Neural progenitor cell (in vitro differentiated cells): ENCODE measurements around the gene KLHL6. TPM values are rescaled to one million over a fixed set of nuclear protein-coding genes. Genes with fewer than 3 reads are reported as not detected.

Experiments
- DNase-seq: peaks from one replicate; pipeline ENCODE4 v3.0.0-alpha.2; 2016; ENCODE audit warnings: low spot score
- H2AFZ ChIP-seq: fragments of 200-600 bp; sonication (generic); replicated peaks from 2 replicates; pipeline ENCODE4 v1.6.1; 2016; ENCODE audit warnings: antibody characterized with exemption
- H3F3A ChIP-seq: fragments of 200-600 bp; sonication (generic); 2 replicates; pipeline ENCODE4 v1.6.1; 2016; ENCODE audit warnings: antibody characterized with exemption, low read depth
- H3K27ac ChIP-seq: fragments of 200-600 bp; sonication (generic); 2 replicates; pipeline ENCODE4 v1.5.1; 2016; ENCODE audit warnings: mild to moderate bottlenecking
- H3K27me3 ChIP-seq: fragments of 200-600 bp; sonication (generic); 2 replicates; pipeline ENCODE4 v1.6.1; 2016; ENCODE audit warnings: mild to moderate bottlenecking, moderate library complexity
- H3K36me3 ChIP-seq: fragments of 200-600 bp; sonication (generic); 2 replicates; pipeline ENCODE4 v1.5.1; 2016
- H3K4me1 ChIP-seq: fragments of 200-600 bp; sonication (generic); 2 replicates; pipeline ENCODE4 v1.6.1; 2016; ENCODE audit warnings: mixed run types
- H3K4me2 ChIP-seq: fragments of 200-600 bp; sonication (generic); 2 replicates; pipeline ENCODE4 v1.6.1; 2016
- H3K4me3 ChIP-seq: fragments of 200-600 bp; sonication (generic); 2 replicates; pipeline ENCODE4 v1.5.1; 2016
- H3K79me2 ChIP-seq: fragments of 200-600 bp; sonication (generic); 2 replicates; pipeline ENCODE4 v1.6.1; 2016; ENCODE audit warnings: low read depth
- H3K9ac ChIP-seq: fragments of 200-600 bp; sonication (generic); 2 replicates; pipeline ENCODE4 v1.6.1; 2016
- H3K9me3 ChIP-seq: fragments of 200-600 bp; sonication (generic); 2 replicates; pipeline ENCODE4 v1.5.1; 2016; ENCODE audit warnings: low read depth
- H4K20me1 ChIP-seq: fragments of 200-600 bp; sonication (generic); 2 replicates; pipeline ENCODE4 v1.6.1; 2016; ENCODE audit warnings: low read depth
- H3K27ac Mint-ChIP-seq: 3 replicates; pipeline ENCODE4 v1.8.0; 2021; ENCODE audit warnings: mixed read lengths
- H3K27me3 Mint-ChIP-seq: 2 replicates; pipeline ENCODE4 v1.8.0; 2022; ENCODE audit warnings: low read depth, mild to moderate bottlenecking, inconsistent platforms, moderate library complexity, mixed read lengths; ENCODE audit not compliant: insufficient read depth
- H3K36me3 Mint-ChIP-seq: 3 replicates; pipeline ENCODE4 v1.8.0; 2021; ENCODE audit warnings: mixed read lengths
- H3K4me1 Mint-ChIP-seq: 3 replicates; pipeline ENCODE4 v1.8.0; 2021; ENCODE audit warnings: mixed read lengths
- H3K4me3 Mint-ChIP-seq: 3 replicates; pipeline ENCODE4 v1.8.0; 2021; ENCODE audit warnings: mild to moderate bottlenecking, moderate library complexity, mixed read lengths
- H3K9me3 Mint-ChIP-seq: 3 replicates; pipeline ENCODE4 v1.8.0; 2020; ENCODE audit warnings: mixed read lengths
- CTCF ChIP-seq: fragments of 200-600 bp; sonication (generic); IDR thresholded peaks from 2 replicates; pipeline ENCODE4 v1.5.1; 2017; ENCODE audit warnings: antibody characterized with exemption, mild to moderate bottlenecking
- EZH2 ChIP-seq: fragments of 200-600 bp; sonication (generic); IDR thresholded peaks from 2 replicates; pipeline ENCODE4 v1.6.1; 2017; ENCODE audit warnings: antibody characterized with exemption, mild to moderate bottlenecking, moderate library complexity
- EZH2phosphoT487 ChIP-seq: fragments of 200-600 bp; sonication (generic); IDR thresholded peaks from 2 replicates; pipeline ENCODE4 v1.6.1; 2017; ENCODE audit warnings: antibody characterized with exemption
- total RNA-seq: library from RNA; depleted of rRNA; stranded (reverse); fragments of >200 nt; gene quantifications from 2 replicates; pipeline ENCODE4 v1.2.3, GENCODE V29; 2015; ENCODE audit warnings: low replicate concordance

Gene KLHL6
- total RNA-seq, 1 donor from 2014 or later: 0.09 TPM

GRCh38 chr3:183553334-183554026, 2.0 kb downstream of the KLHL6 start:
- no peaks in the 10 kb centered on the region for H3K79me2 ChIP-seq
- H3K4me1 ChIP-seq: no peaks in the 10 kb centered on the region
- H3K9ac ChIP-seq: no peak overlapping the region
- H3K4me3 ChIP-seq: no peak overlapping the region
- peaks cover 2% of the 10 kb centered on the region for H3K27me3 Mint-ChIP-seq
- H3K27ac Mint-ChIP-seq: no peak overlapping the region
- peak overlapping the region; percentile 30 for H2AFZ ChIP-seq
- peaks cover 3% of the 10 kb centered on the region for H3K4me1 Mint-ChIP-seq
- TF ChIP-seq EZH2phosphoT487 (no peak), EZH2 (no peak)
- no peaks in the 10 kb centered on the region for H4K20me1 ChIP-seq
- H3F3A ChIP-seq: peaks cover 5% of the 10 kb centered on the region
- H3K36me3 ChIP-seq: no peaks in the 10 kb centered on the region
- no peak overlapping the region for H3K27ac ChIP-seq
- no peak overlapping the region for H3K4me3 Mint-ChIP-seq
- H3K9me3 Mint-ChIP-seq: no peaks in the 10 kb centered on the region
- no peaks in the 10 kb centered on the region for H3K36me3 Mint-ChIP-seq
- no peak overlapping the region for H3K4me2 ChIP-seq
- DNase-seq: no peak
- H3K9me3 ChIP-seq: no peaks in the 10 kb centered on the region
- no peaks in the 10 kb centered on the region for H3K27me3 ChIP-seq

GRCh38 chr3:183551930-183552329, 3.6 kb downstream of the KLHL6 start:
- H2AFZ ChIP-seq: no peak overlapping the region
- TF ChIP-seq EZH2phosphoT487 (no peak), EZH2 (no peak)
- no peaks in the 10 kb centered on the region for H3K36me3 ChIP-seq
- Mint-ChIP-seq H3K27me3 (peaks cover 2% of the 10 kb centered on the region), H3K27ac (no peak overlapping the region), H3K4me3 (no peak overlapping the region), H3K4me1 (peaks cover 17% of the 10 kb centered on the region), H3K9me3 (no peaks in the 10 kb centered on the region), H3K36me3 (no peaks in the 10 kb centered on the region)
- no peak for DNase-seq
- peaks cover 4% of the 10 kb centered on the region for H3K4me1 ChIP-seq
- H3K27me3 ChIP-seq: no peaks in the 10 kb centered on the region
- H3K27ac ChIP-seq: no peak overlapping the region
- no peaks in the 10 kb centered on the region for H3K79me2 ChIP-seq
- H3K9me3 ChIP-seq: no peaks in the 10 kb centered on the region
- H3K9ac ChIP-seq: no peak overlapping the region
- no peaks in the 10 kb centered on the region for H4K20me1 ChIP-seq
- no peak overlapping the region for H3K4me3 ChIP-seq
- H3F3A ChIP-seq: peaks cover 12% of the 10 kb centered on the region
- H3K4me2 ChIP-seq: no peak overlapping the region

GRCh38 chr3:183548262-183548769, 7.2 kb downstream of the KLHL6 start:
- H3K4me1 Mint-ChIP-seq: peaks cover 36% of the 10 kb centered on the region
- Histone ChIP-seq H3K4me2 (peak overlapping the region; percentile 17), H3K27me3 (no peaks in the 10 kb centered on the region), H3K36me3 (no peaks in the 10 kb centered on the region), H3F3A (peaks cover 20% of the 10 kb centered on the region), H4K20me1 (no peaks in the 10 kb centered on the region), H2AFZ (no peak overlapping the region), H3K27ac (no peak overlapping the region), H3K4me3 (no peak overlapping the region), H3K4me1 (peaks cover 15% of the 10 kb centered on the region), H3K79me2 (no peaks in the 10 kb centered on the region), H3K9ac (no peak overlapping the region), H3K9me3 (no peaks in the 10 kb centered on the region)
- TF ChIP-seq EZH2 (no peak), EZH2phosphoT487 (no peak), CTCF (no peak)
- H3K27me3 Mint-ChIP-seq: peaks cover 4% of the 10 kb centered on the region
- no peaks in the 10 kb centered on the region for H3K36me3 Mint-ChIP-seq
- H3K27ac Mint-ChIP-seq: peak overlapping the region; percentile 98
- H3K9me3 Mint-ChIP-seq: no peaks in the 10 kb centered on the region
- H3K4me3 Mint-ChIP-seq: no peak overlapping the region
- peak; percentile 81 for DNase-seq

GRCh38 chr3:183546625-183547024, 8.9 kb downstream of the KLHL6 start:
- Mint-ChIP-seq H3K36me3 (no peaks in the 10 kb centered on the region), H3K4me3 (no peak overlapping the region), H3K27me3 (peaks cover 4% of the 10 kb centered on the region), H3K4me1 (peaks cover 38% of the 10 kb centered on the region), H3K9me3 (no peaks in the 10 kb centered on the region), H3K27ac (no peak overlapping the region)
- H3K4me3 ChIP-seq: no peak overlapping the region
- peaks cover 20% of the 10 kb centered on the region for H3F3A ChIP-seq
- no peak overlapping the region for H2AFZ ChIP-seq
- peaks cover 15% of the 10 kb centered on the region for H3K4me1 ChIP-seq
- no peaks in the 10 kb centered on the region for H4K20me1 ChIP-seq
- H3K27ac ChIP-seq: no peak overlapping the region
- H3K27me3 ChIP-seq: no peaks in the 10 kb centered on the region
- no peak for TF ChIP-seq CTCF
- no peak for TF ChIP-seq EZH2
- TF ChIP-seq EZH2phosphoT487: no peak
- DNase-seq: no peak
- no peaks in the 10 kb centered on the region for H3K79me2 ChIP-seq
- H3K9ac ChIP-seq: no peak overlapping the region
- H3K9me3 ChIP-seq: no peaks in the 10 kb centered on the region
- H3K36me3 ChIP-seq: no peaks in the 10 kb centered on the region
- H3K4me2 ChIP-seq: no peak overlapping the region
